A673 (cell line): Measurements from ENCODE around the gene CDH4. TPM values are rescaled to one million over a fixed set of nuclear protein-coding genes. Genes with fewer than 3 reads are reported as not detected.

ENCODE experiments used
- BruUV-seq: library from RNA; stranded (reverse); fragments of 400-500 nt; replicated peaks from 2 replicates; lab custom pipeline; 2021; lab: Mats Ljungman, UMichigan
- CTCF ChIA-PET: fragments of 300-600 bp; sonication (Branson Sonifier 250); formaldehyde crosslinking; loops from one replicate; lab custom pipeline; 2022; ENCODE audit warnings: antibody characterized with exemption; lab: Charles Lee
- POLR2A ChIA-PET: fragments of 300-600 bp; sonication (Branson Sonifier 250); formaldehyde crosslinking; loops from one replicate; lab custom pipeline; 2022; ENCODE audit warnings: antibody characterized with exemption; ENCODE audit not compliant: low non-redundant PET; lab: Charles Lee
- DNase-seq: peaks from one replicate; pipeline ENCODE4 v3.0.0-alpha.2; 2015; ENCODE audit warnings: low spot score
- H3K27ac ChIP-seq: fragments of 200-600 bp; sonication (generic); 2 replicates; pipeline ENCODE4 v1.5.1; 2016; ENCODE audit warnings: mixed run types, low read depth, mild to moderate bottlenecking, mixed read lengths, antibody characterized with exemption, low read length; ENCODE audit not compliant: poor library complexity, severe bottlenecking
- H3K27me3 ChIP-seq: fragments of 200-600 bp; sonication (generic); replicated peaks from 2 replicates; pipeline ENCODE4 v1.6.1; 2017; ENCODE audit warnings: mixed run types, low read depth, mild to moderate bottlenecking, mixed read lengths, antibody characterized with exemption, low read length; ENCODE audit not compliant: insufficient read depth, poor library complexity
- H3K36me3 ChIP-seq: fragments of 200-600 bp; sonication (generic); 2 replicates; pipeline ENCODE4 v1.6.1; 2016; ENCODE audit warnings: mixed run types, mild to moderate bottlenecking, mixed read lengths, antibody characterized with exemption, low read length; ENCODE audit not compliant: insufficient read depth, poor library complexity, severe bottlenecking
- H3K4me1 ChIP-seq: fragments of 200-600 bp; sonication (generic); 2 replicates; pipeline ENCODE4 v1.6.1; 2017; ENCODE audit warnings: mixed run types, mild to moderate bottlenecking, mixed read lengths, antibody characterized with exemption, low read length; ENCODE audit not compliant: insufficient read depth, poor library complexity, severe bottlenecking
- H3K4me3 ChIP-seq: fragments of 200-600 bp; sonication (generic); 2 replicates; pipeline ENCODE4 v1.5.1; 2016; ENCODE audit warnings: low read depth, mixed run types, mild to moderate bottlenecking, mixed read lengths, low read length; ENCODE audit not compliant: poor library complexity, severe bottlenecking
- H3K9me3 ChIP-seq: fragments of 200-600 bp; sonication (generic); 2 replicates; pipeline ENCODE4 v1.6.1; 2016; ENCODE audit warnings: mixed run types, low read depth, mild to moderate bottlenecking, mixed read lengths, antibody characterized with exemption, low read length; ENCODE audit not compliant: poor library complexity, severe bottlenecking
- CTCF ChIP-seq: fragments of 300-800, 200-600 bp; sonication (generic); conservative IDR thresholded peaks from 2 replicates; pipeline ENCODE4 v1.5.1; 2017; ENCODE audit warnings: low read depth, mild to moderate bottlenecking, antibody characterized with exemption, low read length, moderate library complexity, mixed read lengths
- EZH2 ChIP-seq: fragments of 200-600 bp; sonication (generic); IDR thresholded peaks from 2 replicates; pipeline ENCODE4 v1.6.1; 2017; ENCODE audit warnings: borderline replicate concordance, low read depth, mild to moderate bottlenecking, mixed read lengths, antibody characterized with exemption, low read length; ENCODE audit not compliant: poor library complexity, severe bottlenecking
- intact Hi-C: fragments of 100-400 bp; cut with micrococcal nuclease; formaldehyde crosslinking; loops from one replicate; pipeline ENCODE4 v1.10.0; 2022; ENCODE audit not compliant: unreplicated experiment
- total RNA-seq: library from RNA; stranded (reverse); gene quantifications from 2 replicates; pipeline ENCODE4 v1.2.3, GENCODE V29; 2021

Gene CDH4
- total RNA-seq, 1 experiment from 2014 or later = 8.3 TPM

- H3K36me3 ChIP-seq = no peaks in the 10 kb centered on the region
- no peak overlapping the region for H3K27ac ChIP-seq
- POLR2A ChIA-PET = no interaction called here
- DNase-seq = no peak
- intact Hi-C loops = no loop called here
- CTCF ChIA-PET = no interaction called here
- H3K4me3 ChIP-seq = no peak overlapping the region
- peaks cover 40% of the 10 kb centered on the region for H3K27me3 ChIP-seq
- H3K4me1 ChIP-seq = no peaks in the 10 kb centered on the region
- H3K9me3 ChIP-seq = no peaks in the 10 kb centered on the region
- no TSS peak for BruUV-seq
- TF ChIP-seq EZH2 (no peak), CTCF (no peak)
These were observed 426.4 kb downstream of the CDH4 start for GRCh38 chr20:61678437-61678836.

- H3K9me3 ChIP-seq = no peaks in the 10 kb centered on the region
- CTCF ChIA-PET = interaction anchor here (0.6 kb wide), 1 partner anchor 14 kb away, joined by 10 read pairs; no protein-coding TSS in a partner anchor
- H3K27ac ChIP-seq = no peak overlapping the region
- TF ChIP-seq CTCF (no peak), EZH2 (no peak)
- no TSS peak for BruUV-seq
- no peaks in the 10 kb centered on the region for H3K36me3 ChIP-seq
- no peak overlapping the region for H3K4me3 ChIP-seq
- H3K27me3 ChIP-seq = peaks cover 50% of the 10 kb centered on the region
- DNase-seq = no peak
- no peaks in the 10 kb centered on the region for H3K4me1 ChIP-seq
- intact Hi-C loops = no loop called here
- POLR2A ChIA-PET = no interaction called here
These were observed 427.4 kb downstream of the CDH4 start for GRCh38 chr20:61679473-61679872.

- POLR2A ChIA-PET = no interaction called here
- no peak overlapping the region for H3K4me3 ChIP-seq
These were observed 428.0 kb downstream of the CDH4 start for GRCh38 chr20:61680096-61680495.

More at GRCh38 chr20:61680096-61680495, 428.0 kb downstream of the CDH4 start:
- no peak for DNase-seq
- BruUV-seq = no TSS peak
- intact Hi-C loops = no loop called here
- Histone ChIP-seq H3K36me3 (no peaks in the 10 kb centered on the region), H3K27me3 (peaks cover 52% of the 10 kb centered on the region), H3K9me3 (no peaks in the 10 kb centered on the region), H3K4me1 (no peaks in the 10 kb centered on the region), H3K27ac (no peak overlapping the region)
- CTCF ChIA-PET = no interaction called here
- TF ChIP-seq CTCF (no peak), EZH2 (no peak)
